GM12873 (cell line): Measurements from ENCODE around the gene NFKBIA.

ENCODE experiments used
- CTCF ChIP-seq: IDR thresholded peaks from 2 replicates; pipeline ENCODE4 v1.5.1; 2012; ENCODE audit warnings: low read depth, mild to moderate bottlenecking, moderate library complexity, low read length, control low read depth; ENCODE audit not compliant: insufficient read depth; ENCODE audit errors: missing control alignments

NFKBIA gene

GRCh38 chr14:35404449-35405303 lies at the start of gene NFKBIA:
Gene NFKBIA, minus strand, starts transcription at chr14:35404749. Its CDS starts 105 bp downstream, at chr14:35404644.
- peak; percentile 9 for TF ChIP-seq CTCF

- TF ChIP-seq CTCF, result no peak
Observed at GRCh38 chr14:35446450-35446849, 41.9 kb upstream of the NFKBIA start.

- TF ChIP-seq CTCF, result no peak
Observed at GRCh38 chr14:35444104-35444503, 39.6 kb upstream of the NFKBIA start.

- no peak for TF ChIP-seq CTCF
Observed at GRCh38 chr14:35441160-35441559, 36.6 kb upstream of the NFKBIA start.

GRCh38 chr14:35438910-35439713 lies 34.6 kb upstream of the NFKBIA start:
- TF ChIP-seq CTCF, result peak; percentile 65

GRCh38 chr14:35435177-35435576 lies 30.6 kb upstream of the NFKBIA start:
- no peak for TF ChIP-seq CTCF

GRCh38 chr14:35433826-35434225 lies 29.3 kb upstream of the NFKBIA start:
- no peak for TF ChIP-seq CTCF
